Naive thymus-derived CD4-positive, alpha-beta T cell (primary cell): ENCODE results near the gene SHROOM4. TPM values are rescaled to one million over a fixed set of nuclear protein-coding genes. Genes with fewer than 3 reads are reported as not detected.

ENCODE experiments used
- ATAC-seq: fragments of 150-1000 bp; cut with Tn5 transposase; 2 replicates; pipeline ENCODE4 v1.10.0; 2021; ENCODE audit warnings: mild to moderate bottlenecking, moderate library complexity
- CTCF ChIA-PET: fragments of 350-600 bp; sonication (Branson Sonifier 250); formaldehyde crosslinking; loops from one replicate; lab custom pipeline; 2021; ENCODE audit warnings: antibody characterized with exemption; lab: Charles Lee
- POLR2A ChIA-PET: fragments of 350-600 bp; sonication (Branson Sonifier 250); formaldehyde crosslinking; loops from one replicate; lab custom pipeline; 2021; ENCODE audit warnings: antibody characterized with exemption, inconsistent platforms; lab: Charles Lee
- DNase-seq, 9 donors: peaks; one replicate each; pipeline versions ENCODE4 v3.0.0 to v3.0.0-alpha.2; 2020 to 2022; ENCODE audit warnings: mixed read lengths in 1 of 9
- H3K27ac ChIP-seq: one replicate; pipeline ENCODE4 v1.7.0; 2013; ENCODE audit warnings: mild to moderate bottlenecking, low read depth, low read length, moderate library complexity
- H3K27me3 ChIP-seq, 2 donors: one replicate each; pipeline ENCODE4 v1.7.0; 2013; ENCODE audit warnings: low read length in 2 of 2, mild to moderate bottlenecking in 2 of 2, moderate library complexity in 2 of 2; ENCODE audit not compliant: control insufficient read depth in 2 of 2, insufficient read depth in 2 of 2
- H3K36me3 ChIP-seq, 3 experiments: 1 replicate in 2 of 3; 2 replicates in 1 of 3; pipeline ENCODE4 v1.7.0; 2013; ENCODE audit warnings: low read length in 3 of 3, mild to moderate bottlenecking in 3 of 3, moderate library complexity in 1 of 3; ENCODE audit not compliant: insufficient read depth in 3 of 3, control insufficient read depth in 2 of 3
- H3K4me1 ChIP-seq, 2 donors: one replicate each; pipeline ENCODE4 v1.7.0; 2013; ENCODE audit warnings: low read length in 2 of 2, mild to moderate bottlenecking in 2 of 2, moderate library complexity in 1 of 2; ENCODE audit not compliant: control insufficient read depth in 2 of 2, insufficient read depth in 2 of 2
- H3K4me3 ChIP-seq: 2 replicates; pipeline ENCODE4 v1.7.0; 2013; ENCODE audit warnings: mild to moderate bottlenecking, low read length
- H3K9me3 ChIP-seq, 3 experiments: 1 replicate in 2 of 3; 2 replicates in 1 of 3; pipeline ENCODE4 v1.7.0; 2013; ENCODE audit warnings: low read length in 3 of 3; ENCODE audit not compliant: control insufficient read depth in 2 of 3
- H3K27ac Mint-ChIP-seq, 9 donors: one replicate each; pipeline ENCODE4 v1.8.0; 2020 to 2022; ENCODE audit warnings: mixed read lengths in 9 of 9, mild to moderate bottlenecking in 8 of 9, moderate library complexity in 5 of 9, inconsistent platforms in 2 of 9
- H3K27me3 Mint-ChIP-seq, 5 donors: one replicate each; pipeline ENCODE4 v1.8.0; 2021 to 2022; ENCODE audit warnings: mixed read lengths in 5 of 5, mild to moderate bottlenecking in 1 of 5
- H3K36me3 Mint-ChIP-seq, 5 donors: one replicate each; pipeline ENCODE4 v1.8.0; 2020 to 2022; ENCODE audit warnings: mixed read lengths in 5 of 5, mild to moderate bottlenecking in 3 of 5, inconsistent platforms in 1 of 5
- H3K4me1 Mint-ChIP-seq, 7 donors: one replicate each; pipeline ENCODE4 v1.8.0; 2020 to 2022; ENCODE audit warnings: mixed read lengths in 7 of 7, mild to moderate bottlenecking in 3 of 7, inconsistent platforms in 1 of 7
- H3K4me3 Mint-ChIP-seq, 10 donors: one replicate each; pipeline ENCODE4 v1.8.0; 2020 to 2022; ENCODE audit warnings: mild to moderate bottlenecking in 10 of 10, mixed read lengths in 10 of 10, moderate library complexity in 6 of 10, inconsistent platforms in 2 of 10
- H3K9me3 Mint-ChIP-seq, 11 donors: one replicate each; pipeline ENCODE4 v1.8.0; 2020 to 2022; ENCODE audit warnings: mixed read lengths in 11 of 11, mild to moderate bottlenecking in 4 of 11, inconsistent platforms in 1 of 11, moderate library complexity in 1 of 11
- intact Hi-C, 2 donors: fragments of 100-400 bp; cut with micrococcal nuclease; formaldehyde crosslinking; loops; one replicate each; pipeline ENCODE4 v1.15.1; 2023
- polyA plus RNA-seq, 2 donors: library from polyadenylated mRNA; unstranded; fragments of 300-500 nt; fragmentation: Illumina TruSeq; gene quantifications; one replicate each; pipeline ENCODE4 v1.2.3, GENCODE V29; 2021
- total RNA-seq, 6 experiments: library from RNA in 5 of 6; stranded (reverse) in 5 of 6; gene quantifications; 1 replicate in 5 of 6; 2 replicates in 1 of 6; pipeline ENCODE4 v1.2.3 and lab custom pipeline; 2021 to 2026

SHROOM4 gene
- total and polyA plus RNA-seq, 7 experiments from 2014 or later = 0.05 TPM; not detected in 6

DNA sequence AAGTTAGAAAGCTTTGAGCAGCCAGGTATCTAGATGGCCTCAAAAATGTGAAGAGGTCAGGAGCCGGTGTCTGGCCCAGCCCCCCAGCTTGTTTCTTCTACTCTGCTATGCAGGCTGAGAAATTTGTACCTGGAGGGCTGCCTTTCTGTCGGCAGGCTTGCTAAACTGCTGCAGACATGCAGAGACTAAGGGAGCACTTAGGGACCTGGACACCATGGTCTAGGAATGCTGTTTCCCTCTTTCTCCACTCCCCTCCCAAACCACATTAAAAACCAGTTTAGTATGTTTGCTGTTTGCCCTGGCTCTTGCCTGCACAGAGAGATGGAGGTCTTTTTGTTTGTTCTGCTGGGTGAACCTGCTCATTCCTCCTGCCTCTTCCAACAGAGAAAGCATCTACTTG, 186.3 kb downstream of the SHROOM4 start:
- H3K4me3 ChIP-seq = no peak overlapping the region
- no peaks in the 10 kb centered on the region for H3K27me3 Mint-ChIP-seq
- DNase-seq = no peak
- no peaks in the 10 kb centered on the region for H3K4me1 Mint-ChIP-seq
- H3K9me3 Mint-ChIP-seq = peaks cover 0 to 2% (median 0%) of the 10 kb centered on the region in 11 donors
- no peaks in the 10 kb centered on the region for H3K36me3 ChIP-seq
- H3K4me1 ChIP-seq = no peaks in the 10 kb centered on the region
- H3K27ac ChIP-seq = no peak overlapping the region
- POLR2A ChIA-PET = no interaction called here
- H3K36me3 Mint-ChIP-seq = no peaks in the 10 kb centered on the region
- CTCF ChIA-PET = no interaction called here
- no peak overlapping the region for H3K4me3 Mint-ChIP-seq
- no peaks in the 10 kb centered on the region for H3K9me3 ChIP-seq
- no peak for ATAC-seq
- H3K27me3 ChIP-seq = no peaks in the 10 kb centered on the region
- H3K27ac Mint-ChIP-seq = no peak overlapping the region
- intact Hi-C loops = no loop called here

DNA sequence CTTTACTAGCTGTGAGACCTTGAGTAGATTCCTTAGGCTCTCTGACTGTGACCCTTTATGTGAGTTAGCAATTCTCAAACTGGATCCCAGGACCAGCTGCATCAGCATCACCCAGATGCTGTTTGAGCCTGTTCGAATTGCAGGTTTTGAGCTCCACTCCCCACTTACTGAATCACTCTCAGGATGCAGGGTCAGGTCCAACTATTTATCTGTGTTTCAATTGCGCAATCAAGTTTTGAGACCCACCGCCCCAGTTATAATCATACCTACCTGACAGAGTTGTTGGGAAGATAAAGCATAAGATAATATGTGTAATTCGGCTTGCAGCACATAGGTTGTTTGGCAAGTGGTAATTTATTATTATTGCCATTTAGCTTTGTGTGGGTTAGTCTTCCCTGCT, 187.6 kb downstream of the SHROOM4 start:
- Mint-ChIP-seq H3K9me3 (peaks cover 0 to 2% (median 0%) of the 10 kb centered on the region in 11 donors), H3K4me3 (no peak overlapping the region), H3K27me3 (no peaks in the 10 kb centered on the region), H3K4me1 (no peaks in the 10 kb centered on the region), H3K36me3 (no peaks in the 10 kb centered on the region), H3K27ac (no peak overlapping the region)
- no peak for DNase-seq
- Histone ChIP-seq H3K27ac (no peak overlapping the region), H3K36me3 (no peaks in the 10 kb centered on the region), H3K9me3 (no peaks in the 10 kb centered on the region), H3K27me3 (no peaks in the 10 kb centered on the region), H3K4me1 (no peaks in the 10 kb centered on the region), H3K4me3 (no peak overlapping the region)
- CTCF ChIA-PET = no interaction called here
- POLR2A ChIA-PET = no interaction called here
- ATAC-seq = no peak
- intact Hi-C loops = no loop called here

DNA sequence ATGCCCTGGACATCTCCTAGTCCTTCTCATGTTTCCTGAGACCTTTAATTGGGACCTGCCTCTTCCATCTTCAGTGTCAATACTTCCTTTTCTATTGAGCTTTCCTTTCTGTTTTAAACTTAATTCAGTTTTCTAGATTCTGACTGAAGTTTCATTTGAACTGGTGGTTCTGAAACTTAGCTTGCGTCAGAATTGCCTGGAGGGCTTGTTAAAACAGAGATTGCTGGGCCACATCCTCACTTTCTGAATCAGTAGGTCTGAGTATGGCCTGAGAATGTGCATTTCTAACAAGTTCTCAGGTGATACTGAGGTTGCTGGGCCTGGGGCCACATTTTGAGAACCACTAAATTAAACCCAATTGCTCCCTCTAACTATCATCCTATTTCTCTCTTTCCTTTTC, 191.2 kb downstream of the SHROOM4 start:
- Mint-ChIP-seq H3K4me1 (no peaks in the 10 kb centered on the region), H3K9me3 (peaks cover 0 to 3% (median 0%) of the 10 kb centered on the region in 11 donors), H3K27me3 (peaks cover 0 to 3% (median 0%) of the 10 kb centered on the region in 5 donors), H3K4me3 (no peak overlapping the region), H3K36me3 (no peaks in the 10 kb centered on the region), H3K27ac (no peak overlapping the region)
- Histone ChIP-seq H3K4me1 (no peaks in the 10 kb centered on the region), H3K36me3 (no peaks in the 10 kb centered on the region), H3K4me3 (no peak overlapping the region), H3K27ac (no peak overlapping the region), H3K9me3 (no peaks in the 10 kb centered on the region), H3K27me3 (no peaks in the 10 kb centered on the region)
- ATAC-seq = no peak
- no peak for DNase-seq
- intact Hi-C loops = no loop called here
- CTCF ChIA-PET = no interaction called here
- POLR2A ChIA-PET = no interaction called here

DNA sequence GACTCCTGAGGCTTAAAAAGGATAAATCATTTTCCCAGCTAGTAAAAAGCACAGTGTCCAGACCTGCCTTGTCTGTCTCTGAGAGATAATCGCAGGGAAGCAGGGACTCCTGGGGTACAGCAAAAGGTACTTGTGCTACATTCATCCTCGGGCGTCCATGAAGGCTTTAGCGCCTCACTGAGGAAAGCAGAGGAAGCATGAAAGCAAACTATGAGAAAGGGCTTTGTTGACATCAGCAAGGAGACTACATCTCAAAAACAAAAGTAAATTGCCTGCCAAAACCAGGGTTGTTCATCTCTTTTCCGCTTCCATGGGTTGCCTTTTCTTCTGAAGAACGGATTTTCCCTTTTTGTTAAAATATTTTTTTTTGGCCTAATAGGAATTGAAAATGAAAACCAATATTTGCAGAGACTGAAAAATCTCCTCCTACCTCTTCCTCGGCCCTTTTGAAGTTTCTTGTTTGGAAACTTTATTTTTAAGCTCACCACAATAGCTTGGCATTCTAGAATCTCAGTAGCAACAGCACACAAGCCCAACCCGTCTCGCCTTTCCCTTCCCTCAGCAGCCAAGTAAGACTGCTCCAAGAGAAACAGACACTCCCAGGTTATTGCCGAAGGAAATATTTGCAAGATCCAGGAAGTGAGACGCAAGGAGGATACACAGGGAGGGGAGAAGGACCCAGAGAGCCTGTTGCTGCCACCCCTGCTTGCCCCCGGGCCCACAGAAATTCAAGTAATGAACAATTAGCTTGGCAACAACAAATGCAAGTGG, 195.0 kb downstream of the SHROOM4 start:
- H3K4me3 ChIP-seq = no peak overlapping the region
- no peaks in the 10 kb centered on the region for H3K4me1 ChIP-seq
- Mint-ChIP-seq H3K9me3 (peaks cover 0 to 2% (median 0%) of the 10 kb centered on the region in 11 donors), H3K36me3 (no peaks in the 10 kb centered on the region), H3K4me1 (no peaks in the 10 kb centered on the region), H3K4me3 (no peak overlapping the region), H3K27me3 (peaks cover 0 to 3% (median 0%) of the 10 kb centered on the region in 5 donors), H3K27ac (no peak overlapping the region)
- no peaks in the 10 kb centered on the region for H3K9me3 ChIP-seq
- CTCF ChIA-PET = no interaction called here
- H3K36me3 ChIP-seq = no peaks in the 10 kb centered on the region
- intact Hi-C loops = no loop called here
- no peaks in the 10 kb centered on the region for H3K27me3 ChIP-seq
- POLR2A ChIA-PET = no interaction called here
- no peak overlapping the region for H3K27ac ChIP-seq
- no peak for ATAC-seq
- no peak for DNase-seq

DNA sequence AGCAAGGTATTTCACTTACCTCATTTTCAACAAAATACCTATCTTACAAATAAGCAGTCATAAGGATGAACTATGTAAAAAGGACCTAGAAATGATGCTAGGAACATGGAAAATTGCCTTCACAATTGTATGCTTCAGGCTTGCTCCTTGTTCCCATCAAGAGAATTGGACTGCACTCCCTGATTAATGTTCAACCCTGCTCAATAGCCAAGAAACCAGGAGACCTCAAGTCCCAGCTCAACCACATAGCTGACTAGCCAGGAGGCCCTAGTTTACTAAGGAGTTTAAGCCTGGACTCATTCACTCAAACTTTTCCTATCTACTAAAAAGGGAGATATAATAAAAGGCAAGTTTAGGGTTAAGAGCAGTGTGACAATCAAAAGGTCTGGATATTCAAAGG, 196.8 kb downstream of the SHROOM4 start:
- Histone ChIP-seq H3K27ac (no peak overlapping the region), H3K4me3 (no peak overlapping the region), H3K9me3 (no peaks in the 10 kb centered on the region), H3K27me3 (no peaks in the 10 kb centered on the region), H3K36me3 (no peaks in the 10 kb centered on the region), H3K4me1 (no peaks in the 10 kb centered on the region)
- Mint-ChIP-seq H3K27me3 (peaks cover 0 to 3% (median 2%) of the 10 kb centered on the region in 5 donors), H3K27ac (no peak overlapping the region), H3K4me1 (no peaks in the 10 kb centered on the region), H3K9me3 (peaks cover 0 to 2% (median 0%) of the 10 kb centered on the region in 11 donors), H3K4me3 (no peak overlapping the region), H3K36me3 (no peaks in the 10 kb centered on the region)
- intact Hi-C loops = no loop called here
- CTCF ChIA-PET = no interaction called here
- POLR2A ChIA-PET = no interaction called here
- ATAC-seq (no peak), DNase-seq (no peak)

DNA sequence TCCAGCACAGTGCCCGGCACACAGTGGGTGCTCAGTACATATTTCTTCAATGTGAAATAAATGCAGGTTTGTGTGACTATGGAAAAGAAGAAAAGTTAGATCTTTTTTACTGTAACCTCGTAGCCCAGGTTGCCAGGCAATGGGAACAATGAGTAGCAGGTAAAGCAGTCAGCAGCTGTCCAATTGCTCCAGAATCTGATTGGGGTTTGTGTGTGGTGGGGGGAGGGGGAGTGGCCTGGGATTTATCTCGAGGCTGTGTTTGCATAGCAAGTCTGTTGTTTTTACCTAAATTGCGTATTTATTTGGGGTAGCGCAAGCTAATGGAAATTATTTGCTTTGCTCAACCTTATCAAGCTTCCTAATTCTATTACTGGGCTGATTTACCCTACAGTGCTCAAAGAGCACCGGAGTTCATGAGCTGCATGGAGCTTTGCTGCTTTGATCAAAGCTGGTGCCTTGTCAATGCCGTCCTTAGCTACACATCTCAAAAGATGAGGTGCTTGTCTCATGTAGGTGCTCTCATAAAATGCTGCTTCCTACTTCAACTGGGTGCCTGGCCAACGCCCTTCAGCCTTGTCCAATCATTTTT, 198.3 kb downstream of the SHROOM4 start:
- DNase-seq (no peak), ATAC-seq (no peak)
- Histone ChIP-seq H3K27me3 (no peaks in the 10 kb centered on the region), H3K4me1 (no peaks in the 10 kb centered on the region), H3K4me3 (no peak overlapping the region), H3K36me3 (no peaks in the 10 kb centered on the region), H3K27ac (no peak overlapping the region), H3K9me3 (no peaks in the 10 kb centered on the region)
- H3K4me1 Mint-ChIP-seq = no peaks in the 10 kb centered on the region
- H3K27me3 Mint-ChIP-seq = peaks cover 0 to 6% (median 3%) of the 10 kb centered on the region in 5 donors
- intact Hi-C loops = no loop called here
- POLR2A ChIA-PET = no interaction called here
- no peak overlapping the region for H3K27ac Mint-ChIP-seq
- CTCF ChIA-PET = no interaction called here
- no peak overlapping the region for H3K4me3 Mint-ChIP-seq
- peaks cover 0 to 2% (median 0%) of the 10 kb centered on the region in 11 donors for H3K9me3 Mint-ChIP-seq
- no peaks in the 10 kb centered on the region for H3K36me3 Mint-ChIP-seq

DNA sequence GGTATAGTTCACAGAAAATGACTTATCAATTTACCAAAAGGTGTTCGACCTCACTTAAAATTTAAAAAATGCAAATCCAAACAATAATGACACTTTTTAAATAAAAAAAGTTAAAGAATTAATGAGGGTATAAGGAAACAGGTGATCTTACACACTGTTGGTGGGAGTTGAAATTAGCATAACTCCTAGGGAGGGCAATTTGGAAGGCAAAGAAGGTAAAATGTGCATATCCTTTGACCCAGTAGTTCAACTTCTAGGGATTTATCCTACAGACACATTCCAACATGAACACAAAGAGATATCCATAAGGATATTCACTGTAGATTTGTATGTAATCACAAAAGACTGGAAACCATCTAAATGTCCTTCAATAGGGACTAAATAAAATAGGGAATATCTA, 199.5 kb downstream of the SHROOM4 start:
- Mint-ChIP-seq H3K27me3 (peaks cover 0 to 9% (median 4%) of the 10 kb centered on the region in 5 donors), H3K4me1 (peaks cover 0 to 6% (median 0%) of the 10 kb centered on the region in 7 donors), H3K4me3 (no peak overlapping the region), H3K27ac (no peak overlapping the region), H3K36me3 (no peaks in the 10 kb centered on the region), H3K9me3 (peaks cover 0 to 2% (median 0%) of the 10 kb centered on the region in 11 donors)
- ChIA-PET CTCF (no interaction called here), POLR2A (no interaction called here)
- Histone ChIP-seq H3K36me3 (no peaks in the 10 kb centered on the region), H3K27ac (no peak overlapping the region), H3K9me3 (no peaks in the 10 kb centered on the region), H3K4me1 (no peaks in the 10 kb centered on the region), H3K27me3 (no peaks in the 10 kb centered on the region), H3K4me3 (no peak overlapping the region)
- ATAC-seq = no peak
- DNase-seq = no peak
- intact Hi-C loops = no loop called here
